D721Med (cell line): ENCODE data around the gene MADD.
A peak's percentile ranks its signal among the peaks of the same experiment; 100 is the strongest.

Experiments
- DNase-seq: peaks from one replicate; pipeline ENCODE4 v3.0.0; 2011; ENCODE audit warnings: low spot score; ENCODE audit not compliant: insufficient read length
- FAIRE-seq: peaks from 2 replicates; lab custom pipeline; 2011; peaks lifted over from hg19 to GRCh38; lab: Jason Lieb, UNC
- TF ChIP-seq, protein P1 (sequence below): IDR thresholded peaks from 2 replicates; pipeline ENCODE4 v1.5.1; 2012; ENCODE audit warnings: mild to moderate bottlenecking, control low read depth; ENCODE audit not compliant: insufficient read depth; ENCODE audit errors: missing control alignments

Gene MADD

GRCh38 chr11:47352556-47352955, 82.6 kb downstream of the MADD start, which contains the start of gene MYBPC3:
Gene MYBPC3 (minus strand): TSS chr11:47352702. CDS start chr11:47352647, 55 bp downstream.
- FAIRE-seq (no peak), DNase-seq (no peak)
- TF ChIP-seq, protein P1, sequence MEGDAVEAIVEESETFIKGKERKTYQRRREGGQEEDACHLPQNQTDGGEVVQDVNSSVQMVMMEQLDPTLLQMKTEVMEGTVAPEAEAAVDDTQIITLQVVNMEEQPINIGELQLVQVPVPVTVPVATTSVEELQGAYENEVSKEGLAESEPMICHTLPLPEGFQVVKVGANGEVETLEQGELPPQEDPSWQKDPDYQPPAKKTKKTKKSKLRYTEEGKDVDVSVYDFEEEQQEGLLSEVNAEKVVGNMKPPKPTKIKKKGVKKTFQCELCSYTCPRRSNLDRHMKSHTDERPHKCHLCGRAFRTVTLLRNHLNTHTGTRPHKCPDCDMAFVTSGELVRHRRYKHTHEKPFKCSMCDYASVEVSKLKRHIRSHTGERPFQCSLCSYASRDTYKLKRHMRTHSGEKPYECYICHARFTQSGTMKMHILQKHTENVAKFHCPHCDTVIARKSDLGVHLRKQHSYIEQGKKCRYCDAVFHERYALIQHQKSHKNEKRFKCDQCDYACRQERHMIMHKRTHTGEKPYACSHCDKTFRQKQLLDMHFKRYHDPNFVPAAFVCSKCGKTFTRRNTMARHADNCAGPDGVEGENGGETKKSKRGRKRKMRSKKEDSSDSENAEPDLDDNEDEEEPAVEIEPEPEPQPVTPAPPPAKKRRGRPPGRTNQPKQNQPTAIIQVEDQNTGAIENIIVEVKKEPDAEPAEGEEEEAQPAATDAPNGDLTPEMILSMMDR = no peak

GRCh38 chr11:47353978-47354774, 84.2 kb downstream of the MADD start:
- no peak for FAIRE-seq
- TF ChIP-seq, protein P1 = no peak
- no peak for DNase-seq

- FAIRE-seq = no peak
- DNase-seq = no peak
- TF ChIP-seq, protein P1 = no peak
Measured at GRCh38 chr11:47354913-47355282, 85.0 kb downstream of the MADD start.

- FAIRE-seq (no peak), DNase-seq (peak; percentile 91)
- TF ChIP-seq, protein P1 = peak; percentile 100
Measured at GRCh38 chr11:47355283-47356128, 85.6 kb downstream of the MADD start.

DNA sequence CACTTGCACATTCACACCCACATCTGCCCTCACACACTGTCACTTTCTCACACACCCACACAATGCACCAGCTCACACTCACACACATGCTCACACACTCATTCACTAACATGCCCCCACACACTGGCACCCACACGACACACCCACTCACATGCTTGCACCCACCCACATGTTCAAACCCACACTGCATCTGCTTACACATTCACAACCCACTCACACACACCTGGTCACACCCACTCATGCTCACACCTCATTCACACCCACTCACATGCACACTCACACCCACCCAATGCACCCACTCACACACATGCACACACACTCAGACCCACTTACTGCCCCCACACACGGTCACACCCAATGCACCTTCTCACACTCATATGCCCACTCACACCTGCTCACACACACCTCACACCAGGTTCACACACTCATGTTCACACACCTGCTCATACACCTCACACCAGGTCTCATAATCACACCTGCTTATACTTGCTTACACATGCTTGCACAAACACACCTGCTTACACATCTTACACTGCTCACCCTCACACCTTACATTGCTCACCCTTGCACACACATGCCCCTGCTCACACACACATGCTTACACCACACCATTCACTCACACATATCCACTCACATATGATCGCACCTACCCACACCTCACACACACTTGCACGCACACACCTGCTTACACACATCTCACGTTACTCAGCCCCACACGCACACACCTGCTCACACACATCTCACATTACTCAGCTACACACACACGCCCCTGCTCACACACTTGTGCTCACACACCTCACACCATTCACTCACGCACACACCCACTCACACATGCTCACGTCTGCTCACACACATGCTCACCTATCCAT, 86.4 kb downstream of the MADD start:
- no peak for FAIRE-seq
- no peak for DNase-seq
- TF ChIP-seq, protein P1 = no peak

- FAIRE-seq (no peak), DNase-seq (no peak)
- TF ChIP-seq, protein P1 = no peak
Measured at GRCh38 chr11:47356998-47357329, 87.0 kb downstream of the MADD start.
